Astrocyte (in vitro differentiated cells and primary cell): ENCODE results near the gene FIG4. TPM values are rescaled to one million over a fixed set of nuclear protein-coding genes. Genes with fewer than 3 reads are reported as not detected.
"Not testable (repeated sequence)": the region's sequence is repeated elsewhere in the genome, so short reads cannot be mapped to it uniquely, and the experiment has no call there.

Experiments
- DNase-seq: peaks from one replicate; pipeline ENCODE4 v3.0.0-alpha.2; 2010; ENCODE audit warnings: low read depth
- FAIRE-seq: peaks from 2 replicates; lab custom pipeline; 2011; peaks lifted over from hg19 to GRCh38; lab: Jason Lieb, UNC
- H2AFZ ChIP-seq: 2 replicates; pipeline ENCODE4 v1.6.0; 2012; ENCODE audit warnings: low read depth, low read length, inconsistent platforms
- H3K27ac ChIP-seq: 2 replicates; pipeline ENCODE4 v1.5.1; 2011; ENCODE audit warnings: low read depth, low read length, inconsistent platforms
- H3K27me3 ChIP-seq: 2 replicates; pipeline ENCODE4 v1.6.0; 2011; ENCODE audit warnings: low read length, inconsistent platforms; ENCODE audit not compliant: insufficient read depth
- H3K36me3 ChIP-seq: 2 replicates; pipeline ENCODE4 v1.5.1; 2011; ENCODE audit warnings: low read length, inconsistent platforms; ENCODE audit not compliant: insufficient read depth
- H3K4me1 ChIP-seq: 2 replicates; pipeline ENCODE4 v1.5.1; 2011; ENCODE audit warnings: low read length, inconsistent platforms; ENCODE audit not compliant: insufficient read depth
- H3K4me2 ChIP-seq: 2 replicates; pipeline ENCODE4 v1.6.0; 2012; ENCODE audit warnings: low read length, inconsistent platforms
- H3K4me3 ChIP-seq: 2 replicates; pipeline ENCODE4 v1.5.1; 2011; ENCODE audit warnings: low read depth, mild to moderate bottlenecking, low read length, inconsistent platforms; ENCODE audit not compliant: insufficient read depth
- H3K79me2 ChIP-seq: 2 replicates; pipeline ENCODE4 v1.6.0; 2012; ENCODE audit warnings: mild to moderate bottlenecking, low read length, inconsistent platforms; ENCODE audit not compliant: insufficient read depth
- H3K9ac ChIP-seq: 2 replicates; pipeline ENCODE4 v1.6.0; 2012; ENCODE audit warnings: mild to moderate bottlenecking, low read length, inconsistent platforms
- H3K9me3 ChIP-seq: 2 replicates; pipeline ENCODE4 v1.5.1; 2012; ENCODE audit warnings: low read depth, mild to moderate bottlenecking, low read length, inconsistent platforms; ENCODE audit not compliant: insufficient read depth
- H4K20me1 ChIP-seq: 2 replicates; pipeline ENCODE4 v1.6.0; 2012; ENCODE audit warnings: low read length, inconsistent platforms; ENCODE audit not compliant: insufficient read depth
- H3K27ac Mint-ChIP-seq: one replicate; pipeline ENCODE4 v1.8.0; 2021; ENCODE audit warnings: mild to moderate bottlenecking, mixed read lengths; ENCODE audit not compliant: unreplicated experiment
- H3K27me3 Mint-ChIP-seq: one replicate; pipeline ENCODE4 v1.8.0; 2021; ENCODE audit warnings: low read depth, mixed read lengths; ENCODE audit not compliant: unreplicated experiment
- H3K36me3 Mint-ChIP-seq: one replicate; pipeline ENCODE4 v1.8.0; 2021; ENCODE audit warnings: low read depth, mixed read lengths; ENCODE audit not compliant: unreplicated experiment
- H3K4me1 Mint-ChIP-seq: one replicate; pipeline ENCODE4 v1.8.0; 2021; ENCODE audit warnings: low read depth, mixed read lengths; ENCODE audit not compliant: unreplicated experiment
- H3K4me3 Mint-ChIP-seq: one replicate; pipeline ENCODE4 v1.8.0; 2021; ENCODE audit warnings: mild to moderate bottlenecking, moderate library complexity, mixed read lengths; ENCODE audit not compliant: unreplicated experiment
- H3K9me3 Mint-ChIP-seq: one replicate; pipeline ENCODE4 v1.8.0; 2021; ENCODE audit warnings: mild to moderate bottlenecking, mixed read lengths; ENCODE audit not compliant: unreplicated experiment
- EZH2 ChIP-seq: IDR thresholded peaks from 2 replicates; pipeline ENCODE4 v1.6.1; 2012; ENCODE audit warnings: mild to moderate bottlenecking, low read length, inconsistent platforms; ENCODE audit not compliant: insufficient read depth
- total RNA-seq: library from RNA; stranded (reverse); gene quantifications from 2 replicates; pipeline ENCODE4 v1.2.1, GENCODE V29; 2021
- TF ChIP-seq, protein P1 (sequence below): IDR thresholded peaks from 2 replicates; pipeline ENCODE4 v1.5.1; 2011; ENCODE audit warnings: low read depth, mild to moderate bottlenecking, inconsistent platforms, low read length, moderate library complexity; ENCODE audit not compliant: insufficient read depth

Gene FIG4
- total RNA-seq, 1 donor from 2014 or later = 8.4 TPM

DNA sequence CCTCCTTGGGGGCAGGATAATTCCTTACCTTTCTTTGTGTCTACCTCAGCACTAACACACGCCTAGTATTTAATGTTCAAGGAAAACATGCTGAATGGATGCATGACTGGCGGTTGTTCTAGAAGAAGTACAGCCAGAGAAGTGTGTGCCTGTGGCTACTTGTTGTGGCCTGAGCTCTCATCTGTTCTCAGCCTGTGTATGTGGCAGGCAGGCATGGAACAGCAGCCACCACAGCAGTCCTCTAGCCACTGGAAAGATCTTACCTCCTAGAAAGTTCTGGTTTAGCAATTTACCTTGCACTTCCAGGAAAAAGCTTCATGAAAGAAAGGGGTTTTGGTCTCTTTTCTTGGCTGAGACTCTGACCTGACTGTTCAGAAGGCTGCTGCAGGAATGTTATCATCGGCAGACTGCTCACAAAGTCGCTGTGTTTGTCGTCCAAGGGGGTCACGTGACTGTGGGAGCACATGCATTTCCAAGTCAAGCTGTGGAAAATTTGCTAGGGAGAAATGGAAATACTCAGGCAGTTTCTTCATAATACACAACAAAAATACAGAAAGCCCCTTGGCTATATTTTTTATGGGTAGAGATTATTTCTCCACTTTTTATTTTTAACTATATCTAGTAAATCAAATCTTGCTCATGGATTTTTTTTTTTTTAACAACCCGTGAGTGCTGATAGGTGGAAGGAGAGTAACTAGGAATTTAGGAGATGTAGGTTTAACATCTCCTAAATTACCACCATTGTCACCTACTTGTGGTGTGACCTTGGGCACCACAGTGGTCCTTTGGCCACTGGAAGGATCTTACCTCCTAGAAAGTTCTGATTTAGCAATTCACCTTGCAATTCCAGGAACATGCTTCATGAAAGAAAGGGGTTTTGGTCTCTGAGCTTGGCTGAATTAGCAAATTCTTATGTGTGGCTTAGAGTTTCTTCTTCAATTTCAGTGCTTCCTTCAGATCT, 176.2 kb downstream of the FIG4 start:
- no peak overlapping the region for H3K27ac Mint-ChIP-seq

GRCh38 chr6:109867970-109868358, 176.9 kb downstream of the FIG4 start:
- Mint-ChIP-seq H3K27me3 (peaks cover 12% of the 10 kb centered on the region), H3K36me3 (no peaks in the 10 kb centered on the region), H3K9me3 (peaks cover 3% of the 10 kb centered on the region), H3K4me3 (no peak overlapping the region), H3K4me1 (no peaks in the 10 kb centered on the region), H3K27ac (no peak overlapping the region)
- Histone ChIP-seq H3K4me2 (no peak overlapping the region), H3K27ac (no peak overlapping the region), H3K9me3 (no peaks in the 10 kb centered on the region), H3K27me3 (no peaks in the 10 kb centered on the region), H3K4me1 (no peaks in the 10 kb centered on the region), H3K36me3 (no peaks in the 10 kb centered on the region), H3K4me3 (no peak overlapping the region), H4K20me1 (no peaks in the 10 kb centered on the region), H3K79me2 (no peaks in the 10 kb centered on the region), H2AFZ (no peak overlapping the region), H3K9ac (no peak overlapping the region)
- FAIRE-seq (no peak), DNase-seq (peak; percentile 17)
- TF ChIP-seq EZH2 = no peak
- TF ChIP-seq, protein P1, sequence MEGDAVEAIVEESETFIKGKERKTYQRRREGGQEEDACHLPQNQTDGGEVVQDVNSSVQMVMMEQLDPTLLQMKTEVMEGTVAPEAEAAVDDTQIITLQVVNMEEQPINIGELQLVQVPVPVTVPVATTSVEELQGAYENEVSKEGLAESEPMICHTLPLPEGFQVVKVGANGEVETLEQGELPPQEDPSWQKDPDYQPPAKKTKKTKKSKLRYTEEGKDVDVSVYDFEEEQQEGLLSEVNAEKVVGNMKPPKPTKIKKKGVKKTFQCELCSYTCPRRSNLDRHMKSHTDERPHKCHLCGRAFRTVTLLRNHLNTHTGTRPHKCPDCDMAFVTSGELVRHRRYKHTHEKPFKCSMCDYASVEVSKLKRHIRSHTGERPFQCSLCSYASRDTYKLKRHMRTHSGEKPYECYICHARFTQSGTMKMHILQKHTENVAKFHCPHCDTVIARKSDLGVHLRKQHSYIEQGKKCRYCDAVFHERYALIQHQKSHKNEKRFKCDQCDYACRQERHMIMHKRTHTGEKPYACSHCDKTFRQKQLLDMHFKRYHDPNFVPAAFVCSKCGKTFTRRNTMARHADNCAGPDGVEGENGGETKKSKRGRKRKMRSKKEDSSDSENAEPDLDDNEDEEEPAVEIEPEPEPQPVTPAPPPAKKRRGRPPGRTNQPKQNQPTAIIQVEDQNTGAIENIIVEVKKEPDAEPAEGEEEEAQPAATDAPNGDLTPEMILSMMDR = no peak

More for the DNA sequence above, 176.2 kb downstream of the FIG4 start:
- Histone ChIP-seq H3K9me3 (no peaks in the 10 kb centered on the region), H3K9ac (no peak overlapping the region), H4K20me1 (no peaks in the 10 kb centered on the region), H3K79me2 (no peaks in the 10 kb centered on the region), H3K36me3 (no peaks in the 10 kb centered on the region), H3K4me1 (no peaks in the 10 kb centered on the region), H3K4me2 (no peak overlapping the region), H2AFZ (no peak overlapping the region), H3K27me3 (no peaks in the 10 kb centered on the region), H3K27ac (no peak overlapping the region), H3K4me3 (no peak overlapping the region)
- H3K36me3 Mint-ChIP-seq = no peaks in the 10 kb centered on the region
- FAIRE-seq = peak; percentile 9
- H3K9me3 Mint-ChIP-seq = peaks cover 5% of the 10 kb centered on the region
- no peak overlapping the region for H3K4me3 Mint-ChIP-seq
- DNase-seq = no peak
- no peaks in the 10 kb centered on the region for H3K4me1 Mint-ChIP-seq
- no peak for TF ChIP-seq EZH2
- TF ChIP-seq, protein P1 = no peak
- H3K27me3 Mint-ChIP-seq = peaks cover 12% of the 10 kb centered on the region

DNA sequence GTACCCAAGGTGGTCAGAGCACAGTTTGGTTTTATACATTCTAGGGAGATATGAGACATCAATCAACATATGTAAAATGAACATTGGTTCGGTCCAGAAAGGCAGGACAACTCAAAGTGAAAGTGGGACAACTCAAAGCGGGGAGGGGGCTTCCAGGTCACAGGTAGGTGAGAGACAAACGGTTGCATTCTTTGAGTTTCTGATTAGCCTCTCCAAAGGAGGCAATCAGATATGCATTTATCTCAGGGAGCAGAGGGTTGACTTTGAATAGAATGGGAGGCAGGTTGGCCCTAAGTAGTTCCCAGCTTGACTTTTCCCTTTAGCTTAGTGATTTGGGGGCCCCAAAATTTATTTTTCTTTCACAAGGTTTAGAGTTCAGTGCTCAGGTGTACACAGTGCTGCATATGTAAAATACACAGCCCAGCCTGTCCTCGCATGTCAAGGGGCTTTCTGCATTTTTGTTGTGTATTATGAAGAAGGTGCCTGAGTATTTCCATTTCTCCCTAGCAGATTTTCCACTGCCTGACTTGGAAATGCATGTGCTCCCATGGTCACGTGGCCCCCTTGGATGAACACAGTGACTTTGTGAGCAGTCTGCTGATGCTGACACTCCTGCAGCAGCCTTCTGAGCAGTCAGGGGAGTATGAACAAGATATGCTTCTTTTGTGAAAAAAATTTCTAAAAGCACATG, 178.4 kb downstream of the FIG4 start:
- H3K4me1 ChIP-seq, H3K36me3 ChIP-seq, H3K9me3 Mint-ChIP-seq, H2AFZ ChIP-seq, H3K27ac Mint-ChIP-seq, H3K4me3 ChIP-seq, H3K9ac ChIP-seq, FAIRE-seq, H3K4me2 ChIP-seq, H3K27ac ChIP-seq, H3K27me3 ChIP-seq, H3K4me1 Mint-ChIP-seq, H3K4me3 Mint-ChIP-seq, H3K9me3 ChIP-seq, H3K79me2 ChIP-seq, H3K36me3 Mint-ChIP-seq, DNase-seq, H4K20me1 ChIP-seq: not testable (repeated sequence)
- peaks cover 12% of the 10 kb centered on the region for H3K27me3 Mint-ChIP-seq
